GM18508 (cell line): ENCODE results near the gene CHRD.
"Not testable (repeated sequence)": the region's sequence is repeated elsewhere in the genome, so short reads cannot be mapped to it uniquely, and the experiment has no call there.

Experiments used
- ATAC-seq: cut with Tn5 transposase; IDR thresholded peaks from one replicate; pipeline ENCODE4 v1.9.1; 2021; ENCODE audit warnings: moderate number of reproducible peaks; ENCODE audit not compliant: insufficient read depth, unreplicated experiment

The CHRD gene

GRCh38 chr3:184409331-184409926 is 29.6 kb downstream of the CHRD start:
- ATAC-seq = no peak

- ATAC-seq = no peak
Observed at GRCh38 chr3:184409946-184410500, 30.2 kb downstream of the CHRD start.

GRCh38 chr3:184414418-184415202 is 34.8 kb downstream of the CHRD start:
- ATAC-seq = no peak

- ATAC-seq = no peak
Observed at GRCh38 chr3:184415203-184415490, 35.3 kb downstream of the CHRD start.

GRCh38 chr3:184417619-184418327 is 37.9 kb downstream of the CHRD start:
- no peak for ATAC-seq

GRCh38 chr3:184419171-184419570 is 39.3 kb downstream of the CHRD start:
- ATAC-seq = no peak

GRCh38 chr3:184423561-184423960 is 43.7 kb downstream of the CHRD start:
- no peak for ATAC-seq

GRCh38 chr3:184426691-184427141 is 46.9 kb downstream of the CHRD start:
- no peak for ATAC-seq

GRCh38 chr3:184428561-184429175 is 48.8 kb downstream of the CHRD start:
- no peak for ATAC-seq

- no peak for ATAC-seq
Observed at GRCh38 chr3:184429786-184430185, 49.9 kb downstream of the CHRD start.

- no peak for ATAC-seq
Observed at GRCh38 chr3:184430940-184431339, 51.1 kb downstream of the CHRD start.

GRCh38 chr3:184433178-184433577 is 53.3 kb downstream of the CHRD start:
- not testable (repeated sequence) for ATAC-seq

GRCh38 chr3:184439096-184439495 is 59.2 kb downstream of the CHRD start:
- no peak for ATAC-seq
